HepG2 (cell line): ENCODE results near the gene ZDHHC14. TPM values are rescaled to one million over a fixed set of nuclear protein-coding genes. Genes with fewer than 3 reads are reported as not detected.

Source experiments
- ATAC-seq: fragments of 200-7000 bp; cut with Tn5 transposase; 3 replicates; pipeline ENCODE4 v1.9.1; 2020; ENCODE audit warnings: mild to moderate bottlenecking, moderate library complexity
- BruUV-seq: library from RNA; stranded (reverse); fragments of 400-500 nt; replicated peaks from 2 replicates; lab custom pipeline; 2021; lab: Mats Ljungman, UMichigan
- CTCF ChIA-PET: fragments of 300-600 bp; formaldehyde crosslinking; extraction: SDS; loops from one replicate; lab custom pipeline; 2021; ENCODE audit warnings: low total read pairs, inconsistent platforms, low intra/inter-chr PET ratio; lab: Yijun Ruan, JAX
- POLR2A ChIA-PET: fragments of 350-600 bp; sonication (Branson Sonifier 250); formaldehyde crosslinking; loops from one replicate; lab custom pipeline; 2020; ENCODE audit warnings: antibody characterized with exemption, inconsistent platforms; lab: Yijun Ruan, JAX
- DNase-seq: peaks from one replicate; pipeline ENCODE4 v3.0.0-alpha.2; 2015; ENCODE audit warnings: low spot score
- FAIRE-seq: peaks from 3 replicates; lab custom pipeline; 2011; peaks lifted over from hg19 to GRCh38; lab: Jason Lieb, UNC
- H2AFZ ChIP-seq: one replicate; pipeline ENCODE4 v1.6.1; 2011; ENCODE audit warnings: low read length, inconsistent platforms
- H3K27ac ChIP-seq: fragments of 300-600 bp; 3 replicates; pipeline ENCODE4 v1.8.0; 2011; ENCODE audit warnings: mixed run types, mild to moderate bottlenecking, mixed read lengths, low read length, inconsistent platforms; ENCODE audit not compliant: insufficient read depth; ENCODE audit errors: extremely low read length
- H3K27me3 ChIP-seq, 2 experiments: fragments of 200-600 bp in 1 of 2; 2 replicates in 1 of 2; 3 replicates in 1 of 2; pipeline versions ENCODE4 v1.6.0 to v1.8.0; 2011; ENCODE audit warnings: low read length in 2 of 2, mild to moderate bottlenecking in 2 of 2, moderate library complexity in 2 of 2, inconsistent platforms in 1 of 2; ENCODE audit not compliant: insufficient read depth in 2 of 2, control insufficient read depth in 1 of 2
- H3K36me3 ChIP-seq, 2 experiments: fragments of 200-600 bp in 1 of 2; replicated peaks in 1 of 2; 2 replicates in 1 of 2; 3 replicates in 1 of 2; pipeline versions ENCODE4 v1.5.1 to v1.8.0; 2011; ENCODE audit warnings: low read length in 2 of 2, inconsistent platforms in 1 of 2; ENCODE audit not compliant: insufficient read depth in 2 of 2, control insufficient read depth in 1 of 2
- H3K4me1 ChIP-seq: 2 replicates; pipeline ENCODE4 v1.5.1; 2012; ENCODE audit warnings: low read length, inconsistent platforms; ENCODE audit not compliant: insufficient read depth
- H3K4me2 ChIP-seq: 2 replicates; pipeline ENCODE4 v1.6.0; 2011; ENCODE audit warnings: low read depth, low read length, inconsistent platforms
- H3K4me3 ChIP-seq, 3 experiments: fragments of 200-600 bp in 1 of 3; sonication (generic), shearing (Covaris generic) in 1 of 3; replicated peaks in 1 of 3; 2 replicates each; pipeline ENCODE4 v1.5.1; 2011 to 2016; ENCODE audit warnings: low read length in 3 of 3, inconsistent platforms in 2 of 3, low read depth in 2 of 3, mild to moderate bottlenecking in 2 of 3, control low read depth in 1 of 3, mixed read lengths in 1 of 3; ENCODE audit not compliant: insufficient read depth in 1 of 3
- H3K79me2 ChIP-seq: one replicate; pipeline ENCODE4 v1.6.1; 2011; ENCODE audit warnings: low read length, inconsistent platforms; ENCODE audit not compliant: insufficient read depth
- H3K9ac ChIP-seq: 2 replicates; pipeline ENCODE4 v1.6.0; 2011; ENCODE audit warnings: mild to moderate bottlenecking, low read depth, low read length, inconsistent platforms; ENCODE audit not compliant: insufficient read depth
- H3K9me3 ChIP-seq: 2 replicates; pipeline ENCODE4 v1.5.1; 2012; ENCODE audit warnings: mild to moderate bottlenecking, low read length
- H4K20me1 ChIP-seq: 2 replicates; pipeline ENCODE4 v1.6.0; 2011; ENCODE audit warnings: inconsistent platforms, mild to moderate bottlenecking, low read length, moderate library complexity; ENCODE audit not compliant: insufficient read depth
- BCL3 ChIP-seq: sonication (generic); formaldehyde crosslinking; IDR thresholded peaks from 2 replicates; pipeline ENCODE4 v1.5.1; 2020; ENCODE audit warnings: mild to moderate bottlenecking, missing genetic modification reagents, moderate library complexity
- FLYWCH1 ChIP-seq: sonication (generic); formaldehyde crosslinking; IDR thresholded peaks from 2 replicates; pipeline ENCODE4 v1.8.1; 2023; ENCODE audit warnings: mild to moderate bottlenecking, missing genetic modification reagents
- FUBP1 ChIP-seq: sonication (generic); formaldehyde crosslinking; IDR thresholded peaks from 2 replicates; pipeline ENCODE4 v1.5.1; 2020; ENCODE audit warnings: missing genetic modification reagents, mild to moderate bottlenecking, borderline replicate concordance
- MED1 ChIP-seq: sonication (generic); formaldehyde crosslinking; IDR thresholded peaks from 2 replicates; pipeline ENCODE4 v1.4.0; 2020; ENCODE audit warnings: missing genetic modification reagents
- NR1H2 ChIP-seq: sonication (generic); formaldehyde crosslinking; IDR thresholded peaks from 2 replicates; pipeline ENCODE4 v1.8.1; 2022; ENCODE audit warnings: low read depth, missing genetic modification reagents, borderline replicate concordance
- PLSCR1 ChIP-seq: sonication (generic); formaldehyde crosslinking; IDR thresholded peaks from 2 replicates; pipeline ENCODE4 v1.5.0; 2020; ENCODE audit warnings: missing genetic modification reagents, mild to moderate bottlenecking, borderline replicate concordance
- SOX13 ChIP-seq, 3 experiments: fragments of 450-650 bp in 1 of 3; sonication (generic) in 1 of 3; formaldehyde crosslinking in 1 of 3; IDR thresholded peaks in 2 of 3; conservative IDR thresholded peaks in 1 of 3; 2 replicates each; pipeline versions ENCODE4 v1.5.0 to v1.6.1; 2016 to 2020; ENCODE audit warnings: antibody characterized with exemption in 1 of 3, mild to moderate bottlenecking in 1 of 3, missing compliant biosample characterization in 1 of 3, missing genetic modification reagents in 1 of 3, moderate library complexity in 1 of 3
- WIZ ChIP-seq: sonication (generic); formaldehyde crosslinking; IDR thresholded peaks from 2 replicates; pipeline ENCODE4 v1.5.1; 2020; ENCODE audit warnings: mild to moderate bottlenecking, missing genetic modification reagents
- ZBTB46 ChIP-seq: sonication (generic); formaldehyde crosslinking; IDR thresholded peaks from 2 replicates; pipeline ENCODE4 v1.4.0; 2020; ENCODE audit warnings: mild to moderate bottlenecking, missing genetic modification reagents, borderline replicate concordance
- ZNF275 ChIP-seq: sonication (generic); formaldehyde crosslinking; IDR thresholded peaks from 2 replicates; pipeline ENCODE4 v1.8.0; 2022; ENCODE audit warnings: missing genetic modification reagents, mild to moderate bottlenecking, inconsistent platforms, borderline replicate concordance
- ZNF350 ChIP-seq: sonication (generic); formaldehyde crosslinking; IDR thresholded peaks from 2 replicates; pipeline ENCODE4 v1.4.0; 2020; ENCODE audit warnings: mild to moderate bottlenecking, low read depth, missing genetic modification reagents, borderline replicate concordance
- ZNF414 ChIP-seq: sonication (generic); formaldehyde crosslinking; IDR thresholded peaks from 2 replicates; pipeline ENCODE4 v1.5.0; 2020; ENCODE audit warnings: missing genetic modification reagents
- ZNF816 ChIP-seq: sonication (generic); formaldehyde crosslinking; IDR thresholded peaks from 2 replicates; pipeline ENCODE4 v1.8.0; 2022; ENCODE audit warnings: missing genetic modification reagents, mild to moderate bottlenecking, borderline replicate concordance
- ZNF841 ChIP-seq: sonication (generic); formaldehyde crosslinking; IDR thresholded peaks from 2 replicates; pipeline ENCODE4 v1.8.1; 2023; ENCODE audit warnings: missing genetic modification reagents, borderline replicate concordance
- whole genome bisulfite sequencing: methylation state at CpG from one replicate; pipeline ENCODE4 v1.1.6; 2017; ENCODE audit warnings: low lambda C conversion rate; 5-methylcytosine and 5-hydroxymethylcytosine counted together
- in situ Hi-C: cut with HindIII; loops from 2 replicates; pipeline ENCODE4 v1.10.0; 2017; ENCODE audit warnings: low pct_unique_long_range_greater_than_20kb; ENCODE audit not compliant: extremely low pct_ligation_motif_present
- intact Hi-C: fragments of 100-400 bp; cut with micrococcal nuclease; formaldehyde crosslinking; loops from one replicate; pipeline ENCODE4 v1.10.0; 2022; ENCODE audit not compliant: unreplicated experiment
- polyA plus RNA-seq, 8 experiments: library from polyadenylated mRNA; depleted of rRNA in 3 of 8; stranded (reverse) in 7 of 8; unstranded in 1 of 8; fragments of >200 nt; fragmentation: Illumina TruSeq in 4 of 8; extraction: Trizol in 4 of 8; gene quantifications; 2 replicates each; pipeline versions ENCODE4 v1.2.1 to v1.2.3, GENCODE V29; 2011 to 2016; ENCODE audit warnings: low read depth in 4 of 8, missing spikeins in 1 of 8, mixed read lengths in 1 of 8; ENCODE audit not compliant: insufficient read depth in 1 of 8
- total RNA-seq, 5 experiments: library from RNA; depleted of rRNA; stranded (reverse); fragments of >200 nt; fragmentation: Illumina TruSeq; extraction: Trizol; gene quantifications; 2 replicates each; pipeline ENCODE4 v1.2.3, GENCODE V29; 2016; ENCODE audit warnings: low read depth in 1 of 5

The ZDHHC14 gene
- total and polyA plus RNA-seq, 2 of the 13 experiments (the other 11 are each of a cell fraction or from before 2014, with no cell fraction given) = 3.7 to 9.5 TPM

GRCh38 chr6:157481865-157482249, 100.9 kb downstream of the ZDHHC14 start (continued):
- TF ChIP-seq MED1 (CRISPR knock-in tag) (no peak), PLSCR1 (CRISPR knock-in tag) (no peak), SOX13 (IDR thresholded peaks at IDR 0.05) (no peak), SOX13 (CRISPR knock-in tag; conservative IDR thresholded peaks at IDR 0.05 in 1 of 2, IDR thresholded peaks at IDR 0.05 in 1 of 2) (no peak), ZNF414 (CRISPR knock-in tag) (no peak), WIZ (CRISPR knock-in tag) (no peak)

GRCh38 chr6:157483770-157484169, 102.8 kb downstream of the ZDHHC14 start:
- ChIA-PET POLR2A (interaction anchor here (1.5 kb wide), 1 partner anchor 103 kb away, joined by 3 read pairs; no protein-coding TSS in a partner anchor), CTCF (no interaction called here)
- no peak for DNase-seq
- Histone ChIP-seq H2AFZ (no peak overlapping the region), H3K4me1 (peaks cover 9% of the 10 kb centered on the region; the same call in 1 of the 2 replicates), H3K9me3 (no peaks in the 10 kb centered on the region), H3K4me3 (no peak overlapping the region), H3K9ac (no peak overlapping the region), H3K27me3 (no peaks in the 10 kb centered on the region), H3K4me2 (no peak overlapping the region), H4K20me1 (no peaks in the 10 kb centered on the region), H3K36me3 (no peaks in the 10 kb centered on the region), H3K79me2 (no peaks in the 10 kb centered on the region), H3K27ac (no peak overlapping the region)
- 92% methylated on average over 3 of the region's 3 CpGs for WGBS
- in situ Hi-C loops = no loop called here
- ATAC-seq = no peak
- BruUV-seq = no TSS peak
- intact Hi-C loops = no loop called here
- FAIRE-seq = no peak
- TF ChIP-seq NR1H2 (CRISPR knock-in tag) (no peak), ZNF350 (CRISPR knock-in tag) (no peak), ZNF275 (CRISPR knock-in tag) (no peak), FUBP1 (CRISPR knock-in tag) (no peak), BCL3 (CRISPR knock-in tag) (no peak), ZNF841 (CRISPR knock-in tag) (no peak), ZNF816 (no peak), ZBTB46 (CRISPR knock-in tag) (no peak), FLYWCH1 (CRISPR knock-in tag) (no peak)
